HG03378 (cell line): ENCODE results near the gene ENTREP1.

Experiments
- ATAC-seq: cut with Tn5 transposase; IDR thresholded peaks from one replicate; pipeline ENCODE4 v1.9.1; 2021; ENCODE audit warnings: mild to moderate bottlenecking, moderate library complexity; ENCODE audit not compliant: unreplicated experiment

The ENTREP1 gene

GRCh38 chr9:69364510-69365150 lies 39.6 kb downstream of the ENTREP1 start:
- no peak for ATAC-seq

- no peak for ATAC-seq
Observed at GRCh38 chr9:69370430-69370829, 45.4 kb downstream of the ENTREP1 start.

GRCh38 chr9:69371001-69371400 lies 46.0 kb downstream of the ENTREP1 start:
- ATAC-seq, result no peak

GRCh38 chr9:69376651-69377050 lies 51.6 kb downstream of the ENTREP1 start:
- ATAC-seq, result no peak

GRCh38 chr9:69377291-69377690 lies 52.3 kb downstream of the ENTREP1 start:
- ATAC-seq, result no peak

GRCh38 chr9:69377981-69378380 lies 53.0 kb downstream of the ENTREP1 start:
- no peak for ATAC-seq

GRCh38 chr9:69379270-69379982 lies 54.4 kb downstream of the ENTREP1 start:
- ATAC-seq, result no peak

GRCh38 chr9:69380301-69380700 lies 55.3 kb downstream of the ENTREP1 start:
- ATAC-seq, result no peak

- no peak for ATAC-seq
Observed at GRCh38 chr9:69380811-69381210, 55.8 kb downstream of the ENTREP1 start.

GRCh38 chr9:69382135-69382534 lies 57.1 kb downstream of the ENTREP1 start:
- no peak for ATAC-seq

GRCh38 chr9:69385581-69386033 lies 60.6 kb downstream of the ENTREP1 start:
- ATAC-seq, result no peak

GRCh38 chr9:69386651-69387050 lies 61.6 kb downstream of the ENTREP1 start:
- no peak for ATAC-seq

GRCh38 chr9:69388596-69388995 lies 63.6 kb downstream of the ENTREP1 start:
- ATAC-seq, result no peak

GRCh38 chr9:69389437-69389995 lies 64.5 kb downstream of the ENTREP1 start:
- ATAC-seq, result no peak

- no peak for ATAC-seq
Observed at GRCh38 chr9:69391487-69391886, 66.5 kb downstream of the ENTREP1 start.

- ATAC-seq, result no peak
Observed at GRCh38 chr9:69391946-69392345, 66.9 kb downstream of the ENTREP1 start.

- ATAC-seq, result no peak
Observed at GRCh38 chr9:69392826-69393225, 67.8 kb downstream of the ENTREP1 start.

- no peak for ATAC-seq
Observed at GRCh38 chr9:69393425-69393824, 68.4 kb downstream of the ENTREP1 start.

GRCh38 chr9:69395718-69396117 lies 70.7 kb downstream of the ENTREP1 start:
- no peak for ATAC-seq

- no peak for ATAC-seq
Observed at GRCh38 chr9:69396759-69397158, 71.7 kb downstream of the ENTREP1 start.

- no peak for ATAC-seq
Observed at GRCh38 chr9:69397384-69398214, 72.6 kb downstream of the ENTREP1 start.
